Measurements from ENCODE around the gene FXYD6. TPM values are rescaled to one million over a fixed set of nuclear protein-coding genes. Genes with fewer than 3 reads are reported as not detected.

The FXYD6 gene
- total RNA-seq, 1 donor from 2014 or later = 113 TPM

- Mint-ChIP-seq H3K27ac (ENCODE audit: unreplicated experiment) (no peak overlapping the region), H3K36me3 (ENCODE audit: low read depth) (no peaks in the 10 kb centered on the region), H3K27me3 (ENCODE audit: low read depth) (no peaks in the 10 kb centered on the region), H3K4me1 (peaks cover 8% of the 10 kb centered on the region), H3K4me3 (no peak overlapping the region), H3K9me3 (no peaks in the 10 kb centered on the region)
- no peak for DNase-seq (ENCODE audit: low read depth, low spot score)
- no peak for TF ChIP-seq CTCF (conservative IDR thresholded peaks at IDR 0.05)
These were observed 37.9 kb upstream of the FXYD6 start for GRCh38 chr11:117914398-117914761.

GRCh38 chr11:117913736-117914397 is 37.4 kb upstream of the FXYD6 start:
- DNase-seq (ENCODE audit: low read depth, low spot score) = no peak
- Mint-ChIP-seq H3K9me3 (no peaks in the 10 kb centered on the region), H3K27ac (ENCODE audit: unreplicated experiment) (no peak overlapping the region), H3K4me1 (peaks cover 13% of the 10 kb centered on the region), H3K27me3 (ENCODE audit: low read depth) (no peaks in the 10 kb centered on the region), H3K36me3 (ENCODE audit: low read depth) (no peaks in the 10 kb centered on the region), H3K4me3 (no peak overlapping the region)
- TF ChIP-seq CTCF (conservative IDR thresholded peaks at IDR 0.05) = no peak

GRCh38 chr11:117912497-117912896 is 36.0 kb upstream of the FXYD6 start:
- TF ChIP-seq CTCF (conservative IDR thresholded peaks at IDR 0.05) = no peak
- Mint-ChIP-seq H3K4me3 (no peak overlapping the region), H3K27ac (ENCODE audit: unreplicated experiment) (no peak overlapping the region), H3K4me1 (peaks cover 25% of the 10 kb centered on the region), H3K36me3 (ENCODE audit: low read depth) (no peaks in the 10 kb centered on the region), H3K27me3 (ENCODE audit: low read depth) (no peaks in the 10 kb centered on the region), H3K9me3 (no peaks in the 10 kb centered on the region)
- DNase-seq (ENCODE audit: low read depth, low spot score) = no peak

- Mint-ChIP-seq H3K27me3 (ENCODE audit: low read depth) (no peaks in the 10 kb centered on the region), H3K36me3 (ENCODE audit: low read depth) (no peaks in the 10 kb centered on the region), H3K27ac (ENCODE audit: unreplicated experiment) (no peak overlapping the region), H3K4me3 (no peak overlapping the region), H3K4me1 (peaks cover 33% of the 10 kb centered on the region), H3K9me3 (no peaks in the 10 kb centered on the region)
- TF ChIP-seq CTCF (conservative IDR thresholded peaks at IDR 0.05) = no peak
- DNase-seq (ENCODE audit: low read depth, low spot score) = no peak
These were observed 35.2 kb upstream of the FXYD6 start for GRCh38 chr11:117911694-117912093.

GRCh38 chr11:117910941-117911655 is 34.6 kb upstream of the FXYD6 start:
- no peaks in the 10 kb centered on the region for H3K36me3 Mint-ChIP-seq (ENCODE audit: low read depth)
- no peaks in the 10 kb centered on the region for H3K9me3 Mint-ChIP-seq
- H3K4me1 Mint-ChIP-seq = peaks cover 39% of the 10 kb centered on the region
- no peak overlapping the region for H3K4me3 Mint-ChIP-seq
- no peak for TF ChIP-seq CTCF (conservative IDR thresholded peaks at IDR 0.05)
- H3K27ac Mint-ChIP-seq (ENCODE audit: unreplicated experiment) = no peak overlapping the region
- no peak for DNase-seq (ENCODE audit: low read depth, low spot score)
- H3K27me3 Mint-ChIP-seq (ENCODE audit: low read depth) = no peaks in the 10 kb centered on the region
